GM23338 (cell line): ENCODE measurements around the gene RNASE2. TPM values are rescaled to one million over a fixed set of nuclear protein-coding genes. Genes with fewer than 3 reads are reported as not detected.

ENCODE experiments used
- ATAC-seq: fragments of 200-7000 bp; cut with Tn5 transposase; 3 replicates; pipeline ENCODE4 v1.9.1; 2020
- DNase-seq: peaks from one replicate; pipeline ENCODE4 v3.0.0-alpha.2; 2015; ENCODE audit warnings: low spot score
- H2AFZ ChIP-seq: fragments of 200-600 bp; sonication (generic); 2 replicates; pipeline ENCODE4 v1.8.0; 2016; ENCODE audit warnings: antibody characterized with exemption, mild to moderate bottlenecking, moderate library complexity
- H3F3A ChIP-seq: fragments of 200-600 bp; sonication (generic); replicated peaks from 2 replicates; pipeline ENCODE4 v1.8.0; 2017; ENCODE audit warnings: antibody characterized with exemption, mixed run types, low read depth
- H3K27ac ChIP-seq: fragments of 200-600 bp; sonication (generic); 2 replicates; pipeline ENCODE4 v1.6.1; 2016; ENCODE audit warnings: low read depth
- H3K27me3 ChIP-seq: fragments of 200-600 bp; sonication (generic); 2 replicates; pipeline ENCODE4 v1.8.0; 2016; ENCODE audit warnings: mild to moderate bottlenecking, mixed run types, moderate library complexity; ENCODE audit not compliant: insufficient read depth
- H3K36me3 ChIP-seq: fragments of 200-600 bp; sonication (generic); 2 replicates; pipeline ENCODE4 v1.8.0; 2016; ENCODE audit warnings: mild to moderate bottlenecking; ENCODE audit not compliant: insufficient read depth
- H3K4me1 ChIP-seq: fragments of 200-600 bp; sonication (generic); 2 replicates; pipeline ENCODE4 v1.8.0; 2016; ENCODE audit warnings: mild to moderate bottlenecking, moderate library complexity; ENCODE audit not compliant: insufficient read depth
- H3K4me2 ChIP-seq: fragments of 200-600 bp; sonication (generic); 2 replicates; pipeline ENCODE4 v1.7.1; 2017; ENCODE audit warnings: mixed run types
- H3K4me3 ChIP-seq: fragments of 200-600 bp; sonication (generic); 2 replicates; pipeline ENCODE4 v1.6.1; 2016; ENCODE audit warnings: mixed run types
- H3K79me2 ChIP-seq: fragments of 200-600 bp; sonication (generic); replicated peaks from 2 replicates; pipeline ENCODE4 v1.8.0; 2017; ENCODE audit warnings: mild to moderate bottlenecking; ENCODE audit not compliant: insufficient read depth
- H3K9me2 ChIP-seq: fragments of 200-600 bp; sonication (generic); 2 replicates; pipeline ENCODE4 v1.8.0; 2017; ENCODE audit not compliant: insufficient read depth
- H4K20me1 ChIP-seq: fragments of 200-600 bp; sonication (generic); replicated peaks from 2 replicates; pipeline ENCODE4 v1.8.0; 2017; ENCODE audit warnings: mild to moderate bottlenecking; ENCODE audit not compliant: insufficient read depth
- H3K27ac Mint-ChIP-seq: 2 replicates; pipeline ENCODE4 v1.8.0; 2020; ENCODE audit warnings: inconsistent platforms, mild to moderate bottlenecking, moderate library complexity, mixed read lengths
- H3K27me3 Mint-ChIP-seq: 3 replicates; pipeline ENCODE4 v1.8.0; 2022; ENCODE audit warnings: low read depth, mild to moderate bottlenecking, moderate library complexity, mixed read lengths, inconsistent platforms; ENCODE audit not compliant: insufficient read depth, poor library complexity
- H3K36me3 Mint-ChIP-seq: 3 replicates; pipeline ENCODE4 v1.8.0; 2021; ENCODE audit warnings: low read depth, mild to moderate bottlenecking, inconsistent platforms, moderate library complexity, mixed read lengths
- H3K4me1 Mint-ChIP-seq: 3 replicates; pipeline ENCODE4 v1.8.0; 2020; ENCODE audit warnings: mild to moderate bottlenecking, inconsistent platforms, mixed read lengths
- H3K4me3 Mint-ChIP-seq: 3 replicates; pipeline ENCODE4 v1.8.0; 2021; ENCODE audit warnings: moderate library complexity, mild to moderate bottlenecking, inconsistent platforms, mixed read lengths
- H3K9me3 Mint-ChIP-seq: 3 replicates; pipeline ENCODE4 v1.8.0; 2020; ENCODE audit warnings: moderate library complexity, mild to moderate bottlenecking, inconsistent platforms, mixed read lengths
- CREB1 ChIP-seq: fragments of 250-450 bp; sonication (Bioruptor Pico); IDR thresholded peaks from 2 replicates; pipeline ENCODE4 v1.5.0; 2020; ENCODE audit warnings: low read depth, mild to moderate bottlenecking, moderate library complexity
- CTCF ChIP-seq, 2 experiments: fragments of 200-600 bp in 1 of 2; sonication (generic) in 1 of 2; conservative IDR thresholded peaks; 2 replicates each; pipeline versions ENCODE4 v1.5.1 to v1.6.1; 2016 to 2017; ENCODE audit warnings: antibody characterized with exemption in 2 of 2, low read depth in 2 of 2, mild to moderate bottlenecking in 2 of 2, moderate library complexity in 1 of 2
- ETS1 ChIP-seq: IDR thresholded peaks from 2 replicates; pipeline ENCODE4 v1.6.1; 2016; ENCODE audit warnings: antibody characterized with exemption
- EZH2 ChIP-seq: fragments of 200-600 bp; sonication (generic); IDR thresholded peaks from one replicate; pipeline ENCODE4 v1.8.0; 2017; ENCODE audit warnings: antibody characterized with exemption, mild to moderate bottlenecking, low read depth; ENCODE audit not compliant: unreplicated experiment
- EZH2phosphoT487 ChIP-seq: fragments of 200-600 bp; sonication (generic); IDR thresholded peaks from one replicate; pipeline ENCODE4 v1.8.1; 2018; ENCODE audit warnings: antibody characterized with exemption; ENCODE audit not compliant: unreplicated experiment
- JUNB ChIP-seq: IDR thresholded peaks from one replicate; pipeline ENCODE4 v1.6.1; 2016; ENCODE audit warnings: antibody characterized with exemption; ENCODE audit not compliant: unreplicated experiment
- NANOG ChIP-seq: IDR thresholded peaks from 2 replicates; pipeline ENCODE4 v1.6.1; 2016; ENCODE audit warnings: antibody characterized with exemption, borderline replicate concordance
- POLR2AphosphoS5 ChIP-seq: IDR thresholded peaks from 2 replicates; pipeline ENCODE4 v1.6.1; 2016; ENCODE audit warnings: antibody characterized with exemption, low read depth
- REST ChIP-seq: IDR thresholded peaks from one replicate; pipeline ENCODE4 v1.6.1; 2018; ENCODE audit warnings: antibody characterized with exemption; ENCODE audit not compliant: unreplicated experiment
- STAT1 ChIP-seq: IDR thresholded peaks from one replicate; pipeline ENCODE4 v1.6.1; 2016; ENCODE audit warnings: antibody characterized with exemption; ENCODE audit not compliant: unreplicated experiment
- ZNF114 ChIP-seq: fragments of 250-450 bp; sonication (Bioruptor Pico); IDR thresholded peaks from 2 replicates; pipeline ENCODE4 v1.5.0; 2020; ENCODE audit warnings: mild to moderate bottlenecking, moderate library complexity
- ZNF331 ChIP-seq: fragments of 250-450 bp; sonication (Bioruptor Pico); IDR thresholded peaks from 2 replicates; pipeline ENCODE4 v1.5.0; 2020; ENCODE audit warnings: low read depth, mild to moderate bottlenecking, moderate library complexity
- ZNF462 ChIP-seq: fragments of 250-450 bp; sonication (Bioruptor Pico); IDR thresholded peaks from 2 replicates; pipeline ENCODE4 v1.5.0; 2020; ENCODE audit warnings: mild to moderate bottlenecking, moderate library complexity
- polyA plus RNA-seq: library from polyadenylated mRNA; unstranded; fragments of >200 nt; fragmentation: Nextera tagmentation; extraction: Ambion mirVana; gene quantifications from 2 replicates; pipeline ENCODE4 v1.2.1, GENCODE V29; 2016
- total RNA-seq: library from RNA; depleted of rRNA; stranded (reverse); fragments of >200 nt; shearing (Covaris generic); gene quantifications from 2 replicates; pipeline ENCODE4 v1.2.3, GENCODE V29; 2014

The RNASE2 gene
- total and polyA plus RNA-seq, 2 experiments from 2014 or later, result not detected

GRCh38 chr14:20998139-20998538 lies 42.9 kb downstream of the RNASE2 start:
- no peaks in the 10 kb centered on the region for H3K79me2 ChIP-seq
- Mint-ChIP-seq H3K9me3 (no peaks in the 10 kb centered on the region), H3K4me3 (peak overlapping the region; percentile 27; the same call in 1 of the 3 replicates), H3K4me1 (peaks cover 23% of the 10 kb centered on the region), H3K27ac (peak overlapping the region; percentile 11; the same call in 1 of the 2 replicates), H3K36me3 (peaks cover 35% of the 10 kb centered on the region), H3K27me3 (peaks cover 2% of the 10 kb centered on the region)
- H3K4me1 ChIP-seq, result peaks cover 6% of the 10 kb centered on the region
- no peaks in the 10 kb centered on the region; the same call in 1 of the 2 replicates for H4K20me1 ChIP-seq
- H3F3A ChIP-seq, result 0 out of 2 replicates have a peak, but pooled peaks cover 4% of the 10 kb centered on the region
- DNase-seq (peak; percentile 20), ATAC-seq (peak; percentile 66)
- no peak for TF ChIP-seq REST
- no peak for TF ChIP-seq EZH2
- TF ChIP-seq ZNF462, result no peak
- TF ChIP-seq STAT1, result no peak
- no peak for TF ChIP-seq POLR2AphosphoS5
- no peak for TF ChIP-seq ZNF331 (CRISPR knock-in tag)
- no peak for TF ChIP-seq CTCF (conservative IDR thresholded peaks at IDR 0.05; ENCODE audit: low read depth in 2 of 2)
- no peak for TF ChIP-seq ETS1
- no peak for TF ChIP-seq EZH2phosphoT487
- no peak for TF ChIP-seq JUNB
- no peak for TF ChIP-seq ZNF114 (CRISPR knock-in tag)
- TF ChIP-seq NANOG, result no peak
- TF ChIP-seq CREB1 (CRISPR knock-in tag), result no peak
- peaks cover 33% of the 10 kb centered on the region for H3K36me3 ChIP-seq
- no peaks in the 10 kb centered on the region for H3K27me3 ChIP-seq
- H3K4me2 ChIP-seq, result 0 out of 2 replicates have a peak overlapping the region, but pooled peaks have one; percentile 41
- no peak overlapping the region; the same call in 1 of the 2 replicates for H3K27ac ChIP-seq
- no peak overlapping the region for H3K4me3 ChIP-seq
- no peaks in the 10 kb centered on the region for H3K9me2 ChIP-seq
- H2AFZ ChIP-seq, result no peak overlapping the region
